ENCODE results near the gene TMEM150B. TPM values are rescaled to one million over a fixed set of nuclear protein-coding genes. Genes with fewer than 3 reads are reported as not detected.

The TMEM150B gene, protein sequence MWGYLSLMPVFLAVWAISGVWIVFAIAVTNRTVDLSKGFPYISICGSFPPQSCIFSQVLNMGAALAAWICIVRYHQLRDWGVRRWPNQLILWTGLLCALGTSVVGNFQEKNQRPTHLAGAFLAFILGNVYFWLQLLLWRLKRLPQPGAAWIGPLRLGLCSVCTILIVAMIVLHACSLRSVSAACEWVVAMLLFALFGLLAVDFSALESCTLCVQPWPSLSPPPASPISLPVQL
- total RNA-seq = 1 to 10 TPM in 1 of 4 donors, not detected in 3; 2.6 TPM

DNA sequence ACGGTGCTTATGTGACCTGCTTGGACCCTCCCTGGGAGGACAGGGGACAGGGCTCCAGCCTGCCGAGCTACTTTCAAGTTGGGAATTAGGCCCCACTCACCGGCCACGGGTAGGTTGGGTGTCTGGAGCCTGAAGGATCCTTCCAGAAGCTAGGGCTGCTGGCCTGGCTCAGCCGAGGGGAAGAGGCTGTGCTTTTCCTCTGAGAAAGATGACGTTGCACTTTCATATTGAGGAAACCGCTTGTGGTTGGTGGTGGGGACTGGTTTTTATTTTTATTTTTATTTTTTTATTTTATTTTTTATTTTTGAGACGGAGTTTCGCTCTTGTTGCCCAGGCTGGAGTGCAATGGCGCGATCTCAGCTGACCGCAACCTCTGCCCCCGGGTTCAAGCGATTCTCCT is at the start of gene TMEM150B:
Gene TMEM150B, minus strand, starts transcription at position 170 of the 400 bp plus-strand sequence. CDS start 4,305 bp downstream, outside the sequence.
- H3K4me1 ChIP-seq = no peaks in the 10 kb centered on the region
- no peak for DNase-seq
- TF ChIP-seq, protein P1, sequence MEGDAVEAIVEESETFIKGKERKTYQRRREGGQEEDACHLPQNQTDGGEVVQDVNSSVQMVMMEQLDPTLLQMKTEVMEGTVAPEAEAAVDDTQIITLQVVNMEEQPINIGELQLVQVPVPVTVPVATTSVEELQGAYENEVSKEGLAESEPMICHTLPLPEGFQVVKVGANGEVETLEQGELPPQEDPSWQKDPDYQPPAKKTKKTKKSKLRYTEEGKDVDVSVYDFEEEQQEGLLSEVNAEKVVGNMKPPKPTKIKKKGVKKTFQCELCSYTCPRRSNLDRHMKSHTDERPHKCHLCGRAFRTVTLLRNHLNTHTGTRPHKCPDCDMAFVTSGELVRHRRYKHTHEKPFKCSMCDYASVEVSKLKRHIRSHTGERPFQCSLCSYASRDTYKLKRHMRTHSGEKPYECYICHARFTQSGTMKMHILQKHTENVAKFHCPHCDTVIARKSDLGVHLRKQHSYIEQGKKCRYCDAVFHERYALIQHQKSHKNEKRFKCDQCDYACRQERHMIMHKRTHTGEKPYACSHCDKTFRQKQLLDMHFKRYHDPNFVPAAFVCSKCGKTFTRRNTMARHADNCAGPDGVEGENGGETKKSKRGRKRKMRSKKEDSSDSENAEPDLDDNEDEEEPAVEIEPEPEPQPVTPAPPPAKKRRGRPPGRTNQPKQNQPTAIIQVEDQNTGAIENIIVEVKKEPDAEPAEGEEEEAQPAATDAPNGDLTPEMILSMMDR (IDR thresholded peaks at IDR 0.05) = no peak
- no peak within 1 kb of the TSS for H3K27ac ChIP-seq
- no peaks in the 10 kb centered on the region for H3K27me3 ChIP-seq
- no peak within 1 kb of the TSS for H3K4me3 ChIP-seq
- H3K9me3 ChIP-seq = no peaks in the 10 kb centered on the region
- H3K36me3 ChIP-seq = no peaks in the 10 kb centered on the region
- intact Hi-C loops (cut with DNase I; ENCODE audit: low total_unique reads) = no loop called here

DNA sequence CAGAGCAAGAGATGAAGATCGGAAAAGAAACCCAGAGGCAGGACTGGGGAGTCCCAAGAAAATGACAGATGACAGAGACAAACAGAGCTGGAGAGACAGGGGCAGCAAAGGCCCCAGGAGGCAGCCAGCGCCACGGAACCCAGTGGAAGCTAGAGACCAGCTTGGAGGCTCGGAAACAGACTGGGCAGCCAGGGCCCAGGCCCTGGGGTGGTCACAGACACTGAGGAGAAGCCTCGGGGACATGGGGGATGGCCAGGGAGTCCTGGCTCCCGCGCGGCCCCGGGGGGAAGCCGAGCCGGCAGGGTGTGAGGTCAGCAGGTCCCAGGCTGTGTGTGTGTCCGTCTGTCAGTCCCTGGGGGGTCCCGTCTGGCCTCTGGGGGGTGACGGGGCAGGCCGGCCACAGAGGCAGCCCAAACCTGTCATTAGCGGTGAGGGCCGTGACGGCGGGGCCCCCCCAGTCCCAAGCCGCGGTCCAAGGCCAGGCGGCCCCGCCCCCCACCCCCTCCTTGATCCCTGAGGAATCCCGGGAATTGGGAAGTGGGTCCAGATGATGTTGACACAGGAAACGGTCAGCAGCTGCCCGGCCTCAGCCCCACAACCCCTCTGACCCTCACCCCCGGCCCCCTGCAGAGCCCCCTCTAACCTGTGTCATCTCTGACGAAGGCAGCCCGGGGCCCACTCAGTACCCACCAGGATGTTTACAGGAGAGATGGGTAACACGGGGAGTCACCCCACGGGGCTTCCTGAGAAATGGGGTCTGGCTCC is 49.0 kb upstream of the TMEM150B start:
- peaks cover 0 to 13% of the 10 kb centered on the region in 2 donors for H3K4me1 ChIP-seq
- peaks cover 10 to 29% of the 10 kb centered on the region in 2 donors for H3K27me3 ChIP-seq
- H3K36me3 ChIP-seq = no peaks in the 10 kb centered on the region
- no peak overlapping the region for H3K4me3 ChIP-seq
- intact Hi-C loops (cut with DNase I; ENCODE audit: low total_unique reads) = no loop called here
- DNase-seq = no peak
- H3K27ac ChIP-seq = no peak overlapping the region
- TF ChIP-seq, protein P1 (IDR thresholded peaks at IDR 0.05) = no peak
- TF ChIP-seq POLR2A (IDR thresholded peaks at IDR 0.05) = no peak
- H3K9me3 ChIP-seq = no peaks in the 10 kb centered on the region

DNA sequence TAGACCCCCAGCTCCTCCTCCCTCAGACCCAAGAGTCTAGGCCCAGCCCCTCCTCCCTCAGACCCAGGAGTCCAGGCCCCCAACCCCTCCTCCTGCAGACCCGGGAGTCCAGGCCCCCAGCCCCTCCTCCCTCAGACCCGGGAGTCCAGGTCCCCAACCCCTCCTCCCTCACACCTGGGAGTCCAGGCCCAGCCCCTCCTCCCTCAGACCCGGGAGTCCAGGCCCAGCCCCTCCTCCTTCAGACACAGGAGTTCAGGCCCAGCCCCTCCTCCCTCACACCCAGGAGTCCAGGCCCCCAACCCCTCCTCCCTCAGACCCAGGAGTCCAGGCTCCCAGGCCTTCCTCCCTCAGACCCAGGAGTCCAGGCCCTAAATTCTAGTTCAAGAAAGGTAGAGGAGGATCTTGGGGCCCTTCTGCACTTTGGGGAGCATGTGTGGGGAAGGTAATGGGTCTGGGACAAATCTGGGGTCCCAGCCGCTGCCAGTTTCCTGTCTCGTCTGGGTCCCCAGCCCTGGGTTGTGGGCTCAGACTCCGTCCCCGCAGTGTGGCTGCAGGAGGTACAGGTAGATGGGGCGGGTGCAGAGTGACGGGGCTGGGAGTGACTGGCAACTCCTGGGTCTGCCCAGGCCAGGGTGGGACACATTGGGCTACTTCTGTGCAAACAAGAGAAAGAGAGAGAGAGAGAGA is 48.3 kb upstream of the TMEM150B start:
- H3K27me3 ChIP-seq = peaks cover 17 to 31% of the 10 kb centered on the region in 2 donors
- H3K4me3 ChIP-seq = no peak overlapping the region
- intact Hi-C loops (cut with DNase I; ENCODE audit: low total_unique reads) = no loop called here
- H3K4me1 ChIP-seq = peaks cover 0 to 17% of the 10 kb centered on the region in 2 donors
- DNase-seq = no peak
- no peaks in the 10 kb centered on the region for H3K36me3 ChIP-seq
- no peaks in the 10 kb centered on the region for H3K9me3 ChIP-seq
- H3K27ac ChIP-seq = no peak overlapping the region
- TF ChIP-seq POLR2A (IDR thresholded peaks at IDR 0.05) = no peak
- TF ChIP-seq, protein P1 (IDR thresholded peaks at IDR 0.05) = no peak

DNA sequence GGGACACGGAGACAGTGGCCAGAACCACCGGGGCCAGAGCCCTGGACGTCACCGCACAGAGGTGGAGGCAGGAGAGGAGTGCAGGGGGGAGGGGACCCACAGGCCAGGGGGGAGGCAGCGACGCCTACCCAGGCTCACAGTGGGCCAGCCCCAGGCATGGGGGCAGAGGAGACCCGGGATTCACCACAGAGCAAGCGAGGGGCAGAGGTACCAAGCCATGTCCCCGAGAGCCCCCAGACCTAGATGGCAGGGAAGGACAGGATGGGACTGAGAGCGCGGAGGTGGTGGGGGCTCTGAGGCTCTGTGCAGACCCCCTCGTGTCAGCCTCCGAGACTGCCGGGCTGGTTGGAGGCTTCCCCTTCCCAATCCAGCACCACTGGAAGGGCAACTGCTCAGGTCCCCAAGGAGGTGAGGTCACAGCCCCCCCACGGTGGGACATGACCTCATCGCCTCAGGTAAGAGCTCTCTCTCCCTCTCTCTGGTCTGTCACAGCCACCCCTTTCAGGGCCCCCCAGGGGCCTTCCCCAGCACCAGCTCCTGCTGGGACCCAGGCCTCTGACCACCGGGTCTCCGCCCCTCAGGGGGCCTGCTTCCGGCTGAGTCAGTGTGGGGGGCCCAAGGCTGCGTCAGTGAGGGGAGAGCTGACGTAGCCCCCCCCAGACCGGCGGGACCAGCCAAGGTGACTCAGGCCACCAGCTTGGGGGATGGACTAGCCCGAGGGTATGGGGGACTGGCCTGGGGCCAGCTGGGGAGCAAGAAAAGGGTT is 47.4 kb upstream of the TMEM150B start:
- H3K27ac ChIP-seq = no peak overlapping the region
- DNase-seq = no peak
- intact Hi-C loops (cut with DNase I; ENCODE audit: low total_unique reads) = no loop called here
- no peak overlapping the region for H3K4me3 ChIP-seq
- H3K27me3 ChIP-seq = peaks cover 17 to 36% of the 10 kb centered on the region in 2 donors
- no peaks in the 10 kb centered on the region for H3K9me3 ChIP-seq
- peaks cover 0 to 15% of the 10 kb centered on the region in 2 donors for H3K4me1 ChIP-seq
- no peaks in the 10 kb centered on the region for H3K36me3 ChIP-seq
- TF ChIP-seq, protein P1 (IDR thresholded peaks at IDR 0.05) = no peak
- no peak for TF ChIP-seq POLR2A (IDR thresholded peaks at IDR 0.05)

All from uterus (tissue), 4 donors.